NCI-H748 (cell line): Measurements from ENCODE around the gene ANKMY1.
"Not testable (repeated sequence)": the region's sequence is repeated elsewhere in the genome, so short reads cannot be mapped to it uniquely, and the experiment has no call there.

Source experiments
- DNase-seq: peaks from one replicate; lab custom pipeline; 2025; ENCODE audit not compliant: unreplicated experiment; lab: John Stamatoyannopoulos, UW

ANKMY1 gene

GRCh38 chr2:240523451-240524281 lies 34.1 kb downstream of the ANKMY1 start:
- no peak for DNase-seq

GRCh38 chr2:240522406-240522805 lies 35.4 kb downstream of the ANKMY1 start:
- DNase-seq, result no peak

GRCh38 chr2:240521885-240522284 lies 35.9 kb downstream of the ANKMY1 start:
- DNase-seq, result not testable (repeated sequence)

- no peak for DNase-seq
These were observed 36.8 kb downstream of the ANKMY1 start for GRCh38 chr2:240520974-240521350.

GRCh38 chr2:240520130-240520973 lies 37.4 kb downstream of the ANKMY1 start:
- peak; percentile 44 for DNase-seq

- no peak for DNase-seq
These were observed 38.2 kb downstream of the ANKMY1 start for GRCh38 chr2:240519396-240520129.

- DNase-seq, result no peak
These were observed 38.8 kb downstream of the ANKMY1 start for GRCh38 chr2:240518981-240519380.

- DNase-seq, result no peak
These were observed 40.4 kb downstream of the ANKMY1 start for GRCh38 chr2:240517342-240517741.

GRCh38 chr2:240514631-240515030 lies 43.2 kb downstream of the ANKMY1 start:
- no peak for DNase-seq

- DNase-seq, result peak; percentile 69
These were observed 44.1 kb downstream of the ANKMY1 start for GRCh38 chr2:240513549-240514287.

GRCh38 chr2:240512666-240513535 lies 44.9 kb downstream of the ANKMY1 start:
- DNase-seq, result no peak

GRCh38 chr2:240512109-240512485 lies 45.7 kb downstream of the ANKMY1 start:
- no peak for DNase-seq

- DNase-seq, result no peak
These were observed 46.3 kb downstream of the ANKMY1 start for GRCh38 chr2:240511351-240512108.

- DNase-seq, result no peak
These were observed 47.1 kb downstream of the ANKMY1 start for GRCh38 chr2:240510513-240511210.

GRCh38 chr2:240509667-240510512 lies 47.9 kb downstream of the ANKMY1 start:
- DNase-seq, result no peak

GRCh38 chr2:240508832-240509545 lies 48.8 kb downstream of the ANKMY1 start:
- no peak for DNase-seq

- DNase-seq, result no peak
These were observed 50.0 kb downstream of the ANKMY1 start for GRCh38 chr2:240507778-240508251.
